H1 (cell line): ENCODE measurements around the gene CPEB1. TPM values are rescaled to one million over a fixed set of nuclear protein-coding genes. Genes with fewer than 3 reads are reported as not detected.

ENCODE experiments used
- CTCF ChIA-PET: fragments of 300-600 bp; sonication (Branson Sonifier 250); formaldehyde crosslinking; loops from one replicate; lab custom pipeline; 2021; ENCODE audit not compliant: partially characterized antibody; lab: Charles Lee
- POLR2A ChIA-PET: fragments of 300-600 bp; sonication (Branson Sonifier 250); formaldehyde crosslinking; loops from one replicate; lab custom pipeline; 2021; ENCODE audit warnings: inconsistent platforms; ENCODE audit not compliant: partially characterized antibody; lab: Charles Lee
- DNase-seq, 2 experiments: peaks; one replicate each; pipeline versions ENCODE4 v3.0.0 to v3.0.0-alpha.2; 2010 to 2022; ENCODE audit warnings: low spot score in 2 of 2, low read depth in 1 of 2, mixed read lengths in 1 of 2
- FAIRE-seq: peaks from 2 replicates; lab custom pipeline; 2011; peaks lifted over from hg19 to GRCh38; lab: Jason Lieb, UNC
- H2AFZ ChIP-seq: 2 replicates; pipeline ENCODE4 v1.8.1; 2012; ENCODE audit warnings: low read length, inconsistent platforms
- H2AK5ac ChIP-seq: 2 replicates; pipeline ENCODE4 v1.6.1; 2013; ENCODE audit warnings: low read depth, low read length
- H2BK120ac ChIP-seq: replicated peaks from 2 replicates; pipeline ENCODE3; 2013; ENCODE audit warnings: low read depth, low read length, inconsistent platforms
- H2BK12ac ChIP-seq: 2 replicates; pipeline ENCODE4 v1.6.1; 2013; ENCODE audit warnings: low read depth, low read length
- H2BK15ac ChIP-seq: 2 replicates; pipeline ENCODE4 v1.6.1; 2013; ENCODE audit warnings: low read length
- H2BK20ac ChIP-seq: 2 replicates; pipeline ENCODE4 v1.6.1; 2013; ENCODE audit warnings: low read length
- H2BK5ac ChIP-seq: 2 replicates; pipeline ENCODE4 v1.6.1; 2013; ENCODE audit warnings: low read depth, low read length
- H3K14ac ChIP-seq: 2 replicates; pipeline ENCODE4 v1.6.1; 2013; ENCODE audit warnings: inconsistent platforms; ENCODE audit not compliant: insufficient read length
- H3K18ac ChIP-seq: 2 replicates; pipeline ENCODE4 v1.6.1; 2013; ENCODE audit warnings: low read length; ENCODE audit errors: extremely low read depth
- H3K23ac ChIP-seq: 2 replicates; pipeline ENCODE4 v1.6.1; 2013; ENCODE audit warnings: inconsistent platforms; ENCODE audit not compliant: insufficient read length
- H3K23me2 ChIP-seq: 2 replicates; pipeline ENCODE4 v1.6.1; 2013; ENCODE audit warnings: low read depth, low read length
- H3K27ac ChIP-seq: 2 replicates; pipeline ENCODE4 v1.6.1; 2011; ENCODE audit warnings: low read depth, low read length, inconsistent platforms
- H3K27me3 ChIP-seq, 4 experiments: replicated peaks in 1 of 4; 1 replicate in 1 of 4; 2 replicates in 3 of 4; pipeline versions ENCODE4 v1.6.1 to v1.8.1; 2011 to 2013; ENCODE audit warnings: low read length in 3 of 4, mild to moderate bottlenecking in 3 of 4, inconsistent platforms in 2 of 4, mixed read lengths in 2 of 4, moderate library complexity in 1 of 4; ENCODE audit not compliant: control insufficient read depth in 3 of 4, insufficient read depth in 3 of 4; ENCODE audit errors: extremely low read depth in 1 of 4
- H3K36me3 ChIP-seq, 4 experiments: 2 replicates each; pipeline versions ENCODE4 v1.6.1 to v1.8.1; 2011 to 2013; ENCODE audit warnings: mild to moderate bottlenecking in 4 of 4, low read length in 3 of 4, moderate library complexity in 2 of 4, control low read depth in 1 of 4, inconsistent platforms in 1 of 4; ENCODE audit not compliant: insufficient read depth in 4 of 4, control insufficient read depth in 2 of 4
- H3K4ac ChIP-seq: replicated peaks from 2 replicates; pipeline ENCODE3; 2013; ENCODE audit warnings: low read length, low read depth, mixed read lengths, inconsistent platforms; ENCODE audit not compliant: insufficient read length
- H3K4me1 ChIP-seq, 4 experiments: replicated peaks in 1 of 4; 1 replicate in 1 of 4; 2 replicates in 3 of 4; pipeline versions ENCODE4 v1.6.1 to v1.8.1; 2011 to 2013; ENCODE audit warnings: low read length in 3 of 4, inconsistent platforms in 2 of 4, mixed read lengths in 1 of 4; ENCODE audit not compliant: insufficient read depth in 4 of 4, control insufficient read depth in 3 of 4
- H3K4me2 ChIP-seq, 2 experiments: 2 replicates each; pipeline versions ENCODE4 v1.6.1 to v1.8.1; 2011 to 2013; ENCODE audit warnings: low read depth in 2 of 2, low read length in 2 of 2, control low read depth in 1 of 2, inconsistent platforms in 1 of 2, mild to moderate bottlenecking in 1 of 2; ENCODE audit not compliant: insufficient read depth in 1 of 2
- H3K4me3 ChIP-seq, 4 experiments: fragments of 200-600, 300-600 bp in 1 of 4; sonication (generic), shearing (Covaris generic), sonication (Bioruptor Twin) in 1 of 4; 2 replicates each; pipeline versions ENCODE4 v1.5.1 to v1.8.1; 2011 to 2016; ENCODE audit warnings: low read length in 4 of 4, low read depth in 3 of 4, control low read depth in 2 of 4, inconsistent platforms in 2 of 4, mild to moderate bottlenecking in 2 of 4, mixed read lengths in 1 of 4, moderate library complexity in 1 of 4; ENCODE audit not compliant: insufficient read depth in 2 of 4; ENCODE audit errors: extremely low read depth in 1 of 4
- H3K56ac ChIP-seq: replicated peaks from 2 replicates; pipeline ENCODE3; 2013; ENCODE audit warnings: low read depth, mild to moderate bottlenecking, mixed read lengths, low read length, inconsistent platforms; ENCODE audit not compliant: insufficient read length
- H3K79me1 ChIP-seq: 2 replicates; pipeline ENCODE4 v1.6.1; 2013; ENCODE audit warnings: low read depth, low read length, control low read depth
- H3K79me2 ChIP-seq, 2 experiments: 2 replicates each; pipeline versions ENCODE4 v1.6.1 to v1.8.1; 2012 to 2013; ENCODE audit warnings: low read length in 2 of 2, mild to moderate bottlenecking in 2 of 2, inconsistent platforms in 1 of 2; ENCODE audit not compliant: insufficient read depth in 2 of 2, control insufficient read depth in 1 of 2
- H3K9ac ChIP-seq, 4 experiments: replicated peaks in 1 of 4; 1 replicate in 1 of 4; 2 replicates in 3 of 4; pipeline versions ENCODE4 v1.6.1 to v1.8.1; 2011 to 2013; ENCODE audit warnings: low read depth in 3 of 4, low read length in 3 of 4, control low read depth in 2 of 4, mild to moderate bottlenecking in 2 of 4, moderate library complexity in 2 of 4, inconsistent platforms in 1 of 4; ENCODE audit errors: extremely low read depth in 1 of 4
- H3K9me3 ChIP-seq, 2 experiments: 2 replicates each; pipeline versions ENCODE4 v1.6.1 to v1.8.1; 2012 to 2013; ENCODE audit warnings: mild to moderate bottlenecking in 2 of 2, moderate library complexity in 2 of 2, control low read depth in 1 of 2, inconsistent platforms in 1 of 2, low read depth in 1 of 2, low read length in 1 of 2, mixed read lengths in 1 of 2; ENCODE audit not compliant: insufficient read depth in 2 of 2
- H4K20me1 ChIP-seq, 2 experiments: replicated peaks in 1 of 2; 2 replicates each; pipeline versions ENCODE3 to v1.8.1; 2011 to 2013; ENCODE audit warnings: inconsistent platforms in 2 of 2, low read length in 2 of 2, mild to moderate bottlenecking in 1 of 2; ENCODE audit not compliant: insufficient read depth in 2 of 2, control insufficient read depth in 1 of 2
- H4K5ac ChIP-seq: 2 replicates; pipeline ENCODE4 v1.6.1; 2013; ENCODE audit warnings: low read length, low read depth, mixed read lengths, inconsistent platforms; ENCODE audit not compliant: insufficient read length
- H4K8ac ChIP-seq: 2 replicates; pipeline ENCODE4 v1.8.0; 2013; ENCODE audit warnings: mild to moderate bottlenecking, moderate library complexity, low read length, inconsistent platforms; ENCODE audit not compliant: insufficient read depth; ENCODE audit errors: extremely low read depth
- H4K91ac ChIP-seq: replicated peaks from 2 replicates; pipeline ENCODE3; 2013; ENCODE audit warnings: low read length, mixed read lengths, inconsistent platforms; ENCODE audit not compliant: insufficient read length
- FOSL1 ChIP-seq: IDR thresholded peaks from 2 replicates; pipeline ENCODE4 v1.6.1; 2011; ENCODE audit warnings: mild to moderate bottlenecking, low read depth, low read length, moderate library complexity; ENCODE audit not compliant: insufficient read depth
- GTF2F1 ChIP-seq: IDR thresholded peaks from 2 replicates; pipeline ENCODE4 v1.6.1; 2012; ENCODE audit warnings: low read depth, low read length, improper control_type of control experiment, borderline replicate concordance
- POLR2A ChIP-seq, 2 experiments: IDR thresholded peaks; 1 replicate in 1 of 2; 2 replicates in 1 of 2; pipeline ENCODE4 v1.6.1; 2011; ENCODE audit warnings: low read depth in 2 of 2, low read length in 2 of 2, mild to moderate bottlenecking in 2 of 2; ENCODE audit errors: control extremely low read depth in 1 of 2
- RAD21 ChIP-seq, 2 experiments: IDR thresholded peaks in 1 of 2; conservative IDR thresholded peaks in 1 of 2; 2 replicates each; pipeline ENCODE4 v1.6.1; 2011; ENCODE audit warnings: low read depth in 2 of 2, low read length in 2 of 2, improper control_type of control experiment in 1 of 2, inconsistent platforms in 1 of 2, mild to moderate bottlenecking in 1 of 2, moderate library complexity in 1 of 2
- RBBP5 ChIP-seq: IDR thresholded peaks from 2 replicates; pipeline ENCODE4 v1.7.1; 2012; ENCODE audit warnings: low read depth, mild to moderate bottlenecking, inconsistent platforms, low read length, moderate library complexity, borderline replicate concordance
- RNF2 ChIP-seq: fragments of 200-900, 300-1000 bp; sonication (generic); IDR thresholded peaks from 2 replicates; pipeline ENCODE4 v1.7.1; 2016; ENCODE audit warnings: borderline replicate concordance, low read depth, mild to moderate bottlenecking, antibody characterized with exemption, low read length; ENCODE audit not compliant: poor library complexity, severe bottlenecking; ENCODE audit errors: missing control alignments
- SAP30 ChIP-seq: fragments of 300-600 bp; sonication (generic); IDR thresholded peaks from 2 replicates; pipeline ENCODE4 v1.7.1; 2012; ENCODE audit warnings: low read length, moderate library complexity, mild to moderate bottlenecking, inconsistent platforms; ENCODE audit not compliant: insufficient read depth, insufficient replicate concordance
- SIN3A ChIP-seq, 2 experiments: IDR thresholded peaks in 1 of 2; conservative IDR thresholded peaks in 1 of 2; 2 replicates each; pipeline ENCODE4 v1.6.1; 2011 to 2012; ENCODE audit warnings: low read length in 2 of 2, improper control_type of control experiment in 1 of 2, low read depth in 1 of 2, mild to moderate bottlenecking in 1 of 2
- SIRT6 ChIP-seq: IDR thresholded peaks from one replicate; pipeline ENCODE4 v1.7.1; 2012; ENCODE audit warnings: low read length, inconsistent platforms
- SUZ12 ChIP-seq: fragments of 200-600 bp; sonication (generic); IDR thresholded peaks from 2 replicates; pipeline ENCODE4 v1.6.1; 2012; ENCODE audit warnings: mild to moderate bottlenecking, inconsistent platforms, low read length, moderate library complexity, mixed read lengths
- TBP ChIP-seq: IDR thresholded peaks from 2 replicates; pipeline ENCODE4 v1.6.1; 2011; ENCODE audit warnings: low read depth, low read length, improper control_type of control experiment
- YY1 ChIP-seq: IDR thresholded peaks from 2 replicates; pipeline ENCODE4 v1.6.1; 2011; ENCODE audit warnings: low read depth, mild to moderate bottlenecking, low read length
- WGBS, 2 experiments: shearing (Covaris generic) in 1 of 2; methylation state at CpG; one replicate each; pipeline versions ENCODE4 v1.1.6 to v1.1.7; 2013 to 2015; ENCODE audit warnings: low lambda C conversion rate in 2 of 2, mixed read lengths in 2 of 2, inconsistent platforms in 1 of 2, low coverage in 1 of 2, missing lambda C conversion rate in 1 of 2; ENCODE audit not compliant: insufficient replicate concordance in 2 of 2, insufficient coverage in 1 of 2, insufficient read length in 1 of 2; ENCODE audit errors: extremely low coverage in 1 of 2, missing lambda C conversion rate in 1 of 2; 5-methylcytosine and 5-hydroxymethylcytosine counted together
- polyA plus RNA-seq, 7 experiments: library from polyadenylated mRNA; depleted of rRNA in 3 of 7; stranded (reverse) in 5 of 7; unstranded in 2 of 7; fragments of >200 nt in 5 of 7; fragments of 200-250 nt in 2 of 7; gene quantifications; 1 replicate in 5 of 7; 2 replicates in 1 of 7; 4 replicates in 1 of 7; pipeline versions ENCODE4 v1.2.1 to v1.2.3, GENCODE V29; 2011 to 2013; ENCODE audit warnings: missing spikeins in 2 of 7, mixed read lengths in 2 of 7
- total RNA-seq: library from RNA; stranded (reverse); fragmentation: NEBNext Ultra II Directional; extraction: Animal tissue kit (Norgen Biotek cat#: 25700); gene quantifications from 2 replicates; pipeline ENCODE4 v1.2.1, GENCODE V29; 2021
- TF ChIP-seq, protein P1 (sequence below): IDR thresholded peaks from 2 replicates; pipeline ENCODE4 v1.6.1; 2012; ENCODE audit warnings: inconsistent platforms

CPEB1 gene
- total and polyA plus RNA-seq, 2 of the 8 experiments (the other 6 are each of a cell fraction or from before 2014, with no cell fraction given) = 4.4 to 4.5 TPM

DNA sequence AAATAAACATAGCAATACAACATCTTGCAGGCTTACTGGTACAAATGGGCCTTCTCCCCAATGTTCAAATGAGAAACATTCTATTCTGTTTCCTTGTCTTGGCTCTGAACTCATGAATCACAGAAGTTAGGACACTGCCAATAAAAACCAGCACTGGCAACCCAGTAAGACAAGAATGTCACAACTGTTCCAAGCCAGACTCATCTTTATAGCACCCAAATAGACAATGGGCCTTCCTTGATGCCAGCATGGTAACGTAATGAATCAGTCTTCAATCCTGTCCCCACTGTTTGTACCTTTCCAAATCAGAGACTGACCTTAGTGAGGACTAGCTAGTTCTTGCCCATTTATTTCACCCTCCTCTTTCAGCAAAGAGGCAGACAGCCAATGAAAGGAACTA, 92.8 kb downstream of the CPEB1 start:
- no peak overlapping the region for H2AFZ ChIP-seq
- H3K4me2 ChIP-seq = no peak overlapping the region
- peaks cover 0 to 3% (median 0%) of the 10 kb centered on the region in 4 experiments; a peak in 2 of 7 replicates for H3K27me3 ChIP-seq
- H3K27ac ChIP-seq = no peak overlapping the region
- 0 out of 7 replicates have a peak, but pooled peaks cover 0 to 4% (median 0%) of the 10 kb centered on the region in 4 experiments for H3K4me1 ChIP-seq
- DNase-seq = no peak
- no peak overlapping the region for H2BK12ac ChIP-seq
- H3K23me2 ChIP-seq = no peaks in the 10 kb centered on the region
- H4K91ac ChIP-seq = no peak overlapping the region
- H3K36me3 ChIP-seq = no peaks in the 10 kb centered on the region
- H2BK20ac ChIP-seq = no peak overlapping the region
- CTCF ChIA-PET = interaction anchor here (1.3 to 1.6 kb wide), 2 partner anchors 11 to 15 kb away, joined by 4 to 8 read pairs; no protein-coding TSS in a partner anchor
- no peak overlapping the region for H3K56ac ChIP-seq
- no peaks in the 10 kb centered on the region for H3K9me3 ChIP-seq
- H4K8ac ChIP-seq = no peak overlapping the region
- no peak overlapping the region for H2BK15ac ChIP-seq
- no peak overlapping the region for H3K14ac ChIP-seq
- FAIRE-seq = no peak
- WGBS, 2 experiments = 80% methylated on average over 1 of the region's 1 CpG; no CpG with 5 or more reads in 1 of the 2 experiments
- no peak overlapping the region for H4K5ac ChIP-seq
- H2BK5ac ChIP-seq = no peak overlapping the region
- no peak overlapping the region for H3K4me3 ChIP-seq
- no peaks in the 10 kb centered on the region for H3K79me1 ChIP-seq
- no peaks in the 10 kb centered on the region for H3K79me2 ChIP-seq
- H4K20me1 ChIP-seq = no peaks in the 10 kb centered on the region
- H2BK120ac ChIP-seq = no peak overlapping the region
- no peak overlapping the region for H3K18ac ChIP-seq
- H2AK5ac ChIP-seq = no peak overlapping the region
- H3K4ac ChIP-seq = no peak overlapping the region
- POLR2A ChIA-PET = interaction anchor here (1.0 to 9.9 kb wide), 2 partner anchors 11 to 16 kb away, joined by 3 to 95 read pairs; partner anchors contain the start of gene RPS17
- no peak overlapping the region for H3K23ac ChIP-seq
- H3K9ac ChIP-seq = no peak overlapping the region
- TF ChIP-seq SUZ12 = no peak
- TF ChIP-seq RAD21 (IDR thresholded peaks at IDR 0.05 in 1 of 2, conservative IDR thresholded peaks at IDR 0.05 in 1 of 2; ENCODE audit: low read depth in 2 of 2, low read length in 2 of 2) = no peak
- TF ChIP-seq SAP30 = no peak
- TF ChIP-seq GTF2F1 = no peak
- TF ChIP-seq FOSL1 = no peak
- TF ChIP-seq, protein P1, sequence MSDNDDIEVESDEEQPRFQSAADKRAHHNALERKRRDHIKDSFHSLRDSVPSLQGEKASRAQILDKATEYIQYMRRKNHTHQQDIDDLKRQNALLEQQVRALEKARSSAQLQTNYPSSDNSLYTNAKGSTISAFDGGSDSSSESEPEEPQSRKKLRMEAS = no peak
- TF ChIP-seq YY1 = no peak
- TF ChIP-seq SIN3A (conservative IDR thresholded peaks at IDR 0.05 in 1 of 2, IDR thresholded peaks at IDR 0.05 in 1 of 2; ENCODE audit: low read depth in 1 of 2, low read length in 2 of 2) = no peak
- no peak for TF ChIP-seq RBBP5
- TF ChIP-seq TBP = no peak
- no peak for TF ChIP-seq RNF2
- TF ChIP-seq POLR2A (IDR thresholded peaks at IDR 0.05; ENCODE audit: control extremely low read depth in 1 of 2, low read depth in 2 of 2, low read length in 2 of 2) = no peak
- no peak for TF ChIP-seq SIRT6
